HG03097 (cell line): Measurements from ENCODE around the gene SLC12A6.

ENCODE experiments used
- ATAC-seq: cut with Tn5 transposase; IDR thresholded peaks from one replicate; pipeline ENCODE4 v1.9.1; 2021; ENCODE audit not compliant: unreplicated experiment, low FRiP score

Gene SLC12A6

GRCh38 chr15:34271493-34271892 is 66.1 kb downstream of the SLC12A6 start:
- no peak for ATAC-seq

GRCh38 chr15:34266751-34267150 is 70.8 kb downstream of the SLC12A6 start:
- no peak for ATAC-seq

GRCh38 chr15:34264076-34264475 is 73.5 kb downstream of the SLC12A6 start:
- ATAC-seq, result no peak

GRCh38 chr15:34262362-34262761 is 75.2 kb downstream of the SLC12A6 start:
- no peak for ATAC-seq

- no peak for ATAC-seq
Measured at GRCh38 chr15:34259566-34259965, 78.0 kb downstream of the SLC12A6 start.

- no peak for ATAC-seq
Measured at GRCh38 chr15:34258151-34258550, 79.4 kb downstream of the SLC12A6 start.

GRCh38 chr15:34252545-34252944 is 85.0 kb downstream of the SLC12A6 start:
- no peak for ATAC-seq

GRCh38 chr15:34248190-34248589 is 89.4 kb downstream of the SLC12A6 start:
- ATAC-seq, result no peak

- ATAC-seq, result no peak
Measured at GRCh38 chr15:34246276-34246976, 91.2 kb downstream of the SLC12A6 start.

- no peak for ATAC-seq
Measured at GRCh38 chr15:34243226-34243625, 94.4 kb downstream of the SLC12A6 start.

- no peak for ATAC-seq
Measured at GRCh38 chr15:34242331-34242710, 95.3 kb downstream of the SLC12A6 start.

GRCh38 chr15:34241376-34242330 is 95.9 kb downstream of the SLC12A6 start:
- ATAC-seq, result no peak

GRCh38 chr15:34240537-34240936 is 97.0 kb downstream of the SLC12A6 start:
- ATAC-seq, result no peak

- no peak for ATAC-seq
Measured at GRCh38 chr15:34239151-34239808, 98.3 kb downstream of the SLC12A6 start.

GRCh38 chr15:34233614-34234013 is 104.0 kb downstream of the SLC12A6 start:
- ATAC-seq, result no peak

GRCh38 chr15:34223904-34224596 is 113.5 kb downstream of the SLC12A6 start:
- no peak for ATAC-seq

- no peak for ATAC-seq
Measured at GRCh38 chr15:34217587-34218225, 119.9 kb downstream of the SLC12A6 start.

- ATAC-seq, result no peak
Measured at GRCh38 chr15:34216527-34217270, 120.9 kb downstream of the SLC12A6 start.

- ATAC-seq, result no peak
Measured at GRCh38 chr15:34214135-34214534, 123.4 kb downstream of the SLC12A6 start.
